ENCODE results near the gene MEGF9. TPM values are rescaled to one million over a fixed set of nuclear protein-coding genes. Genes with fewer than 3 reads are reported as not detected.
"Not testable (repeated sequence)": the region's sequence is repeated elsewhere in the genome, so short reads cannot be mapped to it uniquely, and the experiment has no call there.

MEGF9 gene
- total RNA-seq, 3 donors from 2014 or later: 6.3 to 16.7 (median 9.3) TPM

DNA sequence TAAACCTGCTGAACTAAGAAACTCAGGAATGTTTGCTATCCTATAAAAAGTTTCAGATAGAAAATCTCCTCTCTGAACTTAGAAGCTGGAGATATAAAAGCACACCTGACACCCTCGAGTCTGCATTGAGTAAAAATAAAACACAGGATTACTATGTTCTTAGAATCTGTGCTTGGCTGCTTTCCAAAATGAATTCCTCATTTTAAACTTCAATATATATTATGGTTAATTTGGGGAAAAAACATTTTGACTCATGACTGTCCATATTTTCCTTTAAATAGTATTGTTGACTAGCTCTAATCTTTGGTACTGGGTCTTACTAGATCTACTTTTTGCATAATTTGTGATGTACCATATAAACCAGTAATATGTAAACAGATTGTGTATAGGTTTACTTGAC, 42.3 kb upstream of the MEGF9 start:
- Histone ChIP-seq H3K4me1 (ENCODE audit: low read depth) (no peaks in the 10 kb centered on the region), H3K4me3 (no peak overlapping the region), H3K36me3 (ENCODE audit: low read depth) (no peaks in the 10 kb centered on the region), H3K9me3 (no peaks in the 10 kb centered on the region)
- ATAC-seq: no peak
- intact Hi-C loops (cut with DNase I, micrococcal nuclease): loop anchor here (5.0 to 10.0 kb wide), 2 partner anchors 181 to 308 kb away; no protein-coding TSS in a partner anchor
- DNase-seq: no peak
- no peak for TF ChIP-seq CTCF (IDR thresholded peaks at IDR 0.05)

DNA sequence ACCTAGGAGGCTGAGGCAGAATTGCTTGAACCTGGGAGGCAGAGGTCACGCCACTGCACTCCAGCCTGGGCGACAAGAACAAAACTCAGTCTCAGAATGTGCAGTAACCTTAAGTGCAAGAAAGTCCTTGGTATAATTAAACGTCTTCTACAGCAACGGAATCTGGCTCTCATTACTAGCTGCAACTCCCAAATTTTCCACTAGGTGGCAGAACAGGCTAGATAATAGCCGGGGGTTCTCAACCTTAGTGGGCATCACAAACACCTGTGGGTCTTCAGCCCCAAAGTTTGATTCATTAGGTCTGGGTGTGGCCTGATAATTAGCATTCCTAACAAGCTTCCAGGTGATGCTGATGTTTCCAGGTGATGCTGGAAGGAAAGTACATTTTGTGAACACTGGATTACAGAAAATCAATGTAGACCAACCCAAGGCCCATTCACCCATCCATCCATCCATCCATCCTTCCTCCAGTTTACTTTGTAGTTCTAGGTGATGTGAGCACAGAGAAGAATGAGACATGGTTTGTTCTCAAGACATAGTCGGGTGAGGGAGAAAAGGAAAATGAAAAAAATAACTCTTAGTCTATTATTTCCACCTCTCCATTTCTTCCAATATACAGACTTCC, 41.7 kb upstream of the MEGF9 start:
- Histone ChIP-seq H3K9me3 (no peaks in the 10 kb centered on the region), H3K4me1 (ENCODE audit: low read depth) (no peaks in the 10 kb centered on the region), H3K4me3 (no peak overlapping the region), H3K36me3 (ENCODE audit: low read depth) (no peaks in the 10 kb centered on the region)
- TF ChIP-seq CTCF (IDR thresholded peaks at IDR 0.05): no peak
- intact Hi-C loops (cut with DNase I, micrococcal nuclease): loop anchor here (2.0 to 10.0 kb wide), 3 partner anchors 181 to 309 kb away; no protein-coding TSS in a partner anchor
- peak in 1 of 3 donors; percentile 85 for DNase-seq
- peak; percentile 76 for ATAC-seq

DNA sequence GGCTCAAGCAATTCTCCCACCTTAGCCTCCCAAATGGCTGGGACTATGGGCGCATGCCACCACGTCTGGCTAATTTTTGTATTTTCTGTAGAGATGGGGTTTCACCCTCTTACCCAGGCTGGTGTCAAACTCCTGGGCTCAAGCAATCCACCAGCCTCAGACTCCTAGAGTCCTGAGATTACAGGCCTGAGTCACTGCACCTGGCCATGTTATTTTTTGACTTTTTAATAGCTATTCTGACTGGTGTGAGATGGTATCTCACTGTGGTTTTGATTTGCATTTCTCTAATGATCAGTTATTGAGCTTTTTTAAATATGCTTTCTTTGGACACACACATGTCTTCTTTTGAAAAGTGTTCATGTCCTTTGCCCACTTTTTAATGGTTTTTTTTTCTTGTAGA, 40.8 kb upstream of the MEGF9 start:
- Histone ChIP-seq H3K9me3 (no peaks in the 10 kb centered on the region), H3K4me1 (ENCODE audit: low read depth) (no peaks in the 10 kb centered on the region), H3K36me3 (ENCODE audit: low read depth) (no peaks in the 10 kb centered on the region), H3K4me3 (no peak overlapping the region)
- TF ChIP-seq CTCF (IDR thresholded peaks at IDR 0.05): no peak
- intact Hi-C loops (cut with DNase I, micrococcal nuclease): loop anchor here (2.0 to 10.0 kb wide), 3 partner anchors 182 to 310 kb away; no protein-coding TSS in a partner anchor
- ATAC-seq: no peak
- DNase-seq: no peak

DNA sequence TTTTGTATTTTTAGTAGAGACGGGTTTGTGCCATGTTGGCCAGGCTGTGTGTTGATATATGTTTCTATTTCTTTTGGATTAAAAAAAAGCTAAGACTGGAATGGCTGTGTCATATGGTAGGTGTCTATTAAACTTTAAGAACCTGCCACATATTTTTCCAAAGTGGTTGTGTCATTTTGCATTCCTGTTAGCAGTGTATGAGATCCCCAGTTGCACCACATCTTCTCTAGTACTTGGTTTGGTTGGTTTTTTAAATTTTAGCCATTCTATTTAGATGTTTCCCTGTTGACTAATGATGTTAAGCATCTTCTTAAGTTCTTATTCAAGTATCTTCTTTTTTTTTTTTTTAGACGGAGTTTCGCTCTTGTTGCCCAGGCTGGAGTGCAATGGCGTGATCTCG, 36.2 kb upstream of the MEGF9 start:
- no peaks in the 10 kb centered on the region for H3K4me1 ChIP-seq (ENCODE audit: low read depth)
- no peaks in the 10 kb centered on the region for H3K9me3 ChIP-seq
- ATAC-seq: no peak
- intact Hi-C loops (cut with DNase I, micrococcal nuclease): loop anchor here in 1 of 2 donors (10.0 kb wide), 1 partner anchor 314 kb away; no protein-coding TSS in a partner anchor
- H3K4me3 ChIP-seq: no peak overlapping the region
- no peak for TF ChIP-seq CTCF (IDR thresholded peaks at IDR 0.05)
- no peak for DNase-seq
- H3K36me3 ChIP-seq (ENCODE audit: low read depth): no peaks in the 10 kb centered on the region

DNA sequence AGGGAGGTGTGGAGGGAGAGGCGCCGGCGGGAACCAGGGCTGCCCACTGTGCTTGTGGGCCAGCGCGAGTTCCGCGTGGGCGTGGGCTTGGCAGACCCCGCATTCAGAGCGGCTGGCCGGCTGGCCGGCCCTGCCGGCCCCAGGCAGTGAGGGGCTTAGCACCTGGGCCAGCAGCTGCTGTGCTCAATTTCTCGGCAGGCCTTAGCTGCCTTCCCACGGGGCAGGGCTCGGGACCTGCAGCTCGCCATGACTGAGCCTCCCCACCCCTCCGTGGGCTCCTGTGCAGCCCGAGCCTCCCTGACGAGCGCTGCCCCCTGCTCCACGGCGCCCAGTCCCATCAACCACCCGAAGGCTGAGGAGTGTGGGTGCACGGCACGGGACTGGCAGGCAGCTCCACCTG, 32.1 kb upstream of the MEGF9 start:
- H3K4me1 ChIP-seq (ENCODE audit: low read depth); DNase-seq; H3K36me3 ChIP-seq (ENCODE audit: low read depth); intact Hi-C loops (cut with DNase I, micrococcal nuclease); H3K4me3 ChIP-seq; ATAC-seq; H3K9me3 ChIP-seq: not testable (repeated sequence)

DNA sequence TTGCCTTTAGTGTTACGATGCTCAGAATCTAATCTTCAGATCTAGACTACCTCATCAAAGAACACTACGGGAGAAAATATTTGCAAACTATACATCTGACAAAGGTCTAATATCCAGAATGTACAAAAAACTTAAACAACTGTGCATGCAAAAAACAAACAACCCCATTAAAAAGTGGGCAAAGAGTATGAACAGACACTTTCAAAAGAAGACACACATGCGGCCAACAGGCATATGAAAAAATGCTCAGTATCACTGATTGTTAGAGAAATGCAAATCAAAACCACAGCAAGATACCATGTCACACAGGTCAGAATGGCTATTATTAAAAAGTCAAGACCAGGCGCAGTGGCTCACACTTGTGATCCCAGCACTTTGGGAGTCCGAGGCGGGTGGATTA, 31.0 kb upstream of the MEGF9 start:
- Histone ChIP-seq H3K4me3 (no peak overlapping the region), H3K36me3 (ENCODE audit: low read depth) (no peaks in the 10 kb centered on the region), H3K9me3 (no peaks in the 10 kb centered on the region), H3K4me1 (ENCODE audit: low read depth) (no peaks in the 10 kb centered on the region)
- ATAC-seq (no peak), DNase-seq (no peak)
- TF ChIP-seq CTCF (IDR thresholded peaks at IDR 0.05): no peak
- intact Hi-C loops (cut with DNase I, micrococcal nuclease): no loop called here
